Spleen (tissue), 7 donors: ENCODE measurements around the gene ROR1.

Experiments
- POLR2A ChIP-seq, 3 donors: fragments of 450-650 bp; IDR thresholded peaks; one replicate each; pipeline ENCODE4 v1.5.1; 2017; ENCODE audit warnings: antibody characterized with exemption in 3 of 3, mild to moderate bottlenecking in 1 of 3
- POLR2AphosphoS5 ChIP-seq, 3 donors: sonication (generic); formaldehyde crosslinking; IDR thresholded peaks; one replicate each; pipeline ENCODE4 v1.5.1; 2017; ENCODE audit warnings: antibody characterized with exemption in 3 of 3
- TF ChIP-seq, protein P1 (sequence below), 11 experiments: fragments of 200-600 bp in 7 of 11; fragments of 450-650 bp in 4 of 11; sonication (generic) in 4 of 11; IDR thresholded peaks in 8 of 11; conservative IDR thresholded peaks in 3 of 11; 1 replicate in 7 of 11; 2 replicates in 4 of 11; pipeline versions ENCODE4 v1.4.0 to v1.8.0; 2016 to 2021; ENCODE audit warnings: antibody characterized with exemption in 11 of 11, inconsistent platforms in 4 of 11, mild to moderate bottlenecking in 1 of 11
- donor health status: DM: no; HTN: no; CAD: no; lungs with moderate emphysema.
- donor health status: DM: no; HTN: no; CAD: no.
- donor health status: DM: no; HTN: no; CAD: no.

DNA sequence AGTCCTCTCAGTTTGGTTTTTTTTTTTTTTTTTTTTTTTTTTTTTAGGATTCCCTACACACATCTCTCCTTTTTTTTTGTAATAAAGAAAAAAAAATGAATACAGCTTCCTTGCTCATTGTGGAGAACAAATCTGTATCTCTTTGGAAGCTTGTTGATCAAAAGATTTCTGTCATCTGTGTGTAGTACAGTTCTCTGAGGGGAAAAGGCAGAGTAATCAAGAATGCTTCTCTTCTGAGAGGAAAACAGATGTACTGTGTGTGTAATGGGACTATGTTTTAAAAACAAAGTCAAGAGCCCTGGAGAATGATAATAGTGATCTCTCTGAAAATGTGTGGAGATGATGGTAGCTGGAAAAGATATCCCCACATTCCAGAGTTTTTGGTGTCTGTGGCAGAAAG, 16.5 kb upstream of the ROR1 start:
- TF ChIP-seq POLR2A (IDR thresholded peaks at IDR 0.05), result no peak
- TF ChIP-seq, protein P1, sequence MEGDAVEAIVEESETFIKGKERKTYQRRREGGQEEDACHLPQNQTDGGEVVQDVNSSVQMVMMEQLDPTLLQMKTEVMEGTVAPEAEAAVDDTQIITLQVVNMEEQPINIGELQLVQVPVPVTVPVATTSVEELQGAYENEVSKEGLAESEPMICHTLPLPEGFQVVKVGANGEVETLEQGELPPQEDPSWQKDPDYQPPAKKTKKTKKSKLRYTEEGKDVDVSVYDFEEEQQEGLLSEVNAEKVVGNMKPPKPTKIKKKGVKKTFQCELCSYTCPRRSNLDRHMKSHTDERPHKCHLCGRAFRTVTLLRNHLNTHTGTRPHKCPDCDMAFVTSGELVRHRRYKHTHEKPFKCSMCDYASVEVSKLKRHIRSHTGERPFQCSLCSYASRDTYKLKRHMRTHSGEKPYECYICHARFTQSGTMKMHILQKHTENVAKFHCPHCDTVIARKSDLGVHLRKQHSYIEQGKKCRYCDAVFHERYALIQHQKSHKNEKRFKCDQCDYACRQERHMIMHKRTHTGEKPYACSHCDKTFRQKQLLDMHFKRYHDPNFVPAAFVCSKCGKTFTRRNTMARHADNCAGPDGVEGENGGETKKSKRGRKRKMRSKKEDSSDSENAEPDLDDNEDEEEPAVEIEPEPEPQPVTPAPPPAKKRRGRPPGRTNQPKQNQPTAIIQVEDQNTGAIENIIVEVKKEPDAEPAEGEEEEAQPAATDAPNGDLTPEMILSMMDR (IDR thresholded peaks at IDR 0.05 in 8 of 11, conservative IDR thresholded peaks at IDR 0.05 in 3 of 11), result no peak
- TF ChIP-seq POLR2AphosphoS5 (IDR thresholded peaks at IDR 0.05), result no peak
